ENCODE measurements around the gene WSCD1.

WSCD1 gene

GRCh38 chr17:6162892-6163291 lies 92.7 kb downstream of the WSCD1 start:
- no peak for DNase-seq (ENCODE audit: low spot score)
- TF ChIP-seq CTCF (IDR thresholded peaks at IDR 0.05; ENCODE audit: extremely low read depth, missing control alignments), result no peak

GRCh38 chr17:6163612-6164333 lies 93.6 kb downstream of the WSCD1 start:
- TF ChIP-seq CTCF (IDR thresholded peaks at IDR 0.05; ENCODE audit: extremely low read depth, missing control alignments), result no peak
- DNase-seq (ENCODE audit: low spot score), result no peak

DNA sequence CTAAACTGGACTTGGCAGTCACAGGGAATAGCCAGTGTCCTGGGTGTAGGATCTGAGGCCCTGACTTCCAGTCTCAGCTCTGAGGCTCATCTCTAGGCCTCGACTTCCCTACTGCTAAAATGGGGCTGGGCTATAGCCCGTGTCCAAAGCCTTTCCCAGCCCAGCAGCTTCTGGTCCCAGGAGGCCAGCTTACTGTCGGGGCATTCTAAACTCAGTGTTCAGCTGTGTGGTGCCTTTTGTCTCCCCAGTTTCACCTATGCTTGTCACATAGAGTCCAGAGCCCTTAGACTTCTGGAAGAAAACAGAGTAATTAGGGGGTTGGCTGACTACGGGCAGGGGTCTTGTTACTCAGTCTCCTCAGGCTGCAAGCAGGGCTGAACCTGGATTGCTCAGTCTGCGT lies 94.8 kb downstream of the WSCD1 start:
- DNase-seq (ENCODE audit: low spot score), result no peak
- TF ChIP-seq CTCF (IDR thresholded peaks at IDR 0.05; ENCODE audit: extremely low read depth, missing control alignments), result no peak

- DNase-seq (ENCODE audit: low spot score), result no peak
- no peak for TF ChIP-seq CTCF (IDR thresholded peaks at IDR 0.05; ENCODE audit: extremely low read depth, missing control alignments)
These were observed 95.6 kb downstream of the WSCD1 start for GRCh38 chr17:6165806-6166205.

DNA sequence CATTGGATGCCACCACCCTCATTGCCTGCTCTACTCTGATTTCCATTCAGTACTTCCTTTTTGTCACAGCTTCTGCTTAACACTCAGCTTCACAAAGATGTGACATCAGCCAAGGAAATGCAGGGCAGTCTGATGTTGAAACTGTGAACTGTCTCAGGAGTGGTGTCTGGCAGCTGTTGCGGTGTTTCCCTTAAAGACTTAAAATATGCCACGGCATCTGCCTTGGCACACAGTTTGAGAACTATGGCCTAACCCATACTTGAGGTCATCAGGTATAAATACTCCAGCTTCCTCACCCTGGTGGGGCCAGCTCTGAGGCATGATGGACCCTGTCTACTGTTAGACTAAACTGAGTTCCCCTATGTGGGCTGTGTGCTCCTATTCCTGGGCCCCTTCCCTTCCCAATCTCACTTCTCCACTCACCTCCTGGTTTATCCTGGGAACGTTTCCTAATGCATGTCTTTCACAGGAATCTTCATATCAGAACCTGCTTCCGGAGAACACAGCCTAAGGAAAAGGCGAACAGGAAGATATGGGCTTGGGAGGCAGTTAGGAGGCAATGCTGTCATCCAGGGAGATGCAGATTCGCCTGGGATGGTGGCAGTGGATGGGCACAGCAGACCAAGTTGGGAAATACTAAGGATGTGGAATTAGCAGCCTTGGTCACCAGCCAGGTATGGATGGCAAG lies 96.5 kb downstream of the WSCD1 start:
- no peak for DNase-seq (ENCODE audit: low spot score)
- no peak for TF ChIP-seq CTCF (IDR thresholded peaks at IDR 0.05; ENCODE audit: extremely low read depth, missing control alignments)

DNA sequence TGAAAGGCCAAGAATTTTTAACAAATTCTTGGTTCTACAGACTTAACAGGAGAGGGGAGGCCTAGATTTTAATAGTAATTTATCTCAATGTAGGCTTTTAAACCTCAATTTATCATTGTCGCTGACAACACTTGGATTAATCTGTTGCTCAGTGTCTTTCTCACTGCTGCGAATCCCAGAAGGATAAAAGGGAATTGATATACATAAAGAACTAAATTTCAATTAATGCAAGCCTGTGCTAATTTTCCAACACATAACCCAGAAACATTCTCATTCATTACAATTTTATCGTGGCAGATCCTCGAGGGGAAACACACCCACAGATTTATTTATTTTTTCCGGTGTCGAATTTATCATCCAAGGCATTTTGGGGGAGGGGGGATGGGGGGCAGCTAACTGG lies 98.1 kb downstream of the WSCD1 start:
- DNase-seq (ENCODE audit: low spot score), result no peak
- TF ChIP-seq CTCF (IDR thresholded peaks at IDR 0.05; ENCODE audit: extremely low read depth, missing control alignments), result no peak

- no peak for TF ChIP-seq CTCF (IDR thresholded peaks at IDR 0.05; ENCODE audit: extremely low read depth, missing control alignments)
- no peak for DNase-seq (ENCODE audit: low spot score)
These were observed 100.2 kb downstream of the WSCD1 start for GRCh38 chr17:6170349-6170748.
